CD4-positive, CD25-positive, alpha-beta regulatory T cell (primary cell): ENCODE data around the gene CELF6. TPM values are rescaled to one million over a fixed set of nuclear protein-coding genes. Genes with fewer than 3 reads are reported as not detected.

Source experiments
- ATAC-seq, 2 donors: fragments of 150-1000 bp; cut with Tn5 transposase; one replicate each; pipeline ENCODE4 v1.10.0; 2021; ENCODE audit warnings: low read depth in 2 of 2, moderate number of reproducible peaks in 2 of 2, moderate library complexity in 1 of 2
- DNase-seq, 3 donors: peaks; one replicate each; pipeline versions ENCODE4 v3.0.0 to v3.0.0-alpha.2; 2012 to 2022; ENCODE audit warnings: mixed read lengths in 1 of 3
- H3K27ac ChIP-seq: one replicate; pipeline ENCODE4 v1.7.0; 2013; ENCODE audit warnings: mild to moderate bottlenecking, low read length; ENCODE audit not compliant: insufficient read depth, poor library complexity, severe bottlenecking
- H3K27me3 ChIP-seq: one replicate; pipeline ENCODE4 v1.7.0; 2013; ENCODE audit warnings: low read length; ENCODE audit not compliant: control insufficient read depth, insufficient read depth
- H3K36me3 ChIP-seq: one replicate; pipeline ENCODE4 v1.7.0; 2013; ENCODE audit warnings: mild to moderate bottlenecking, low read length, moderate library complexity; ENCODE audit not compliant: control insufficient read depth, insufficient read depth
- H3K4me1 ChIP-seq: 2 replicates; pipeline ENCODE4 v1.7.0; 2013; ENCODE audit warnings: mild to moderate bottlenecking, low read length; ENCODE audit not compliant: insufficient read depth, control insufficient read depth, poor library complexity, severe bottlenecking
- H3K4me3 ChIP-seq: one replicate; pipeline ENCODE4 v1.7.0; 2013; ENCODE audit warnings: low read depth, mild to moderate bottlenecking, low read length, moderate library complexity
- H3K9me3 ChIP-seq, 2 experiments: 1 replicate in 1 of 2; 2 replicates in 1 of 2; pipeline ENCODE4 v1.7.0; 2013; ENCODE audit warnings: low read length in 2 of 2, mild to moderate bottlenecking in 1 of 2, moderate library complexity in 1 of 2; ENCODE audit not compliant: control insufficient read depth in 2 of 2
- H3K27ac Mint-ChIP-seq, 3 donors: one replicate each; pipeline ENCODE4 v1.8.0; 2020 to 2022; ENCODE audit warnings: mild to moderate bottlenecking in 3 of 3, mixed read lengths in 3 of 3, moderate library complexity in 2 of 3
- H3K27me3 Mint-ChIP-seq: one replicate; pipeline ENCODE4 v1.8.0; 2022; ENCODE audit warnings: mild to moderate bottlenecking, mixed read lengths
- H3K36me3 Mint-ChIP-seq: one replicate; pipeline ENCODE4 v1.8.0; 2020; ENCODE audit warnings: mixed read lengths
- H3K4me1 Mint-ChIP-seq, 4 donors: one replicate each; pipeline ENCODE4 v1.8.0; 2020 to 2022; ENCODE audit warnings: mixed read lengths in 4 of 4, mild to moderate bottlenecking in 1 of 4
- H3K4me3 Mint-ChIP-seq, 4 donors: one replicate each; pipeline ENCODE4 v1.8.0; 2020 to 2022; ENCODE audit warnings: mild to moderate bottlenecking in 4 of 4, mixed read lengths in 4 of 4, moderate library complexity in 3 of 4
- H3K9me3 Mint-ChIP-seq, 7 donors: one replicate each; pipeline ENCODE4 v1.8.0; 2020 to 2022; ENCODE audit warnings: mixed read lengths in 7 of 7, mild to moderate bottlenecking in 3 of 7, moderate library complexity in 2 of 7
- polyA plus RNA-seq, 4 donors: library from polyadenylated mRNA; unstranded; fragments of 300-500 nt; fragmentation: Illumina TruSeq; gene quantifications; one replicate each; pipeline ENCODE4 v1.2.3, GENCODE V29; 2021
- total RNA-seq: library from RNA; stranded (reverse); gene quantifications from one replicate; pipeline ENCODE4 v1.2.3, GENCODE V29; 2022

CELF6 gene
- total and polyA plus RNA-seq, 5 donors from 2014 or later, result 0.14 to 1.7 TPM; not detected in 3

DNA sequence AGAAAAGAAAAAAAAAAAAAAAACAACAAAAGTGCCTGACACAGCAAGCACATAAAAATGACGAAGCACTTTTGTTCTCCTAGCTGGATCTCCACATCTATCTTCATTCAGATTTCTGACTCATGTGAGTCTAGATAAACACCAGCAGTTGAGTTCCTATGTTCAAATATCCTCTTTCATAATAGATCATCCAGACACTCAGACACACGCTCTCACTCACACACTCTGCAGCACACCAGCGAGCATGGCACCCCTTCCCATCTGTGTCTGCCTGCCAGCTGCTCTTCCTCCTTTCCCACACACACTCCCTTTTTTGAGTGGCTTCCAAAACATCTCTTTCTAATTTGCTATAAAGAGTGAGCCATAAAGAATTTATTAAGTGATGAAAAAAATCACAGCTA lies 19.8 kb upstream of the CELF6 start:
- H3K4me1 ChIP-seq, result no peaks in the 10 kb centered on the region
- H3K9me3 ChIP-seq, result no peaks in the 10 kb centered on the region
- peaks cover 28% of the 10 kb centered on the region for H3K36me3 Mint-ChIP-seq
- no peak for DNase-seq
- peak overlapping the region in 1 of 3 donors; percentile 40 for H3K27ac Mint-ChIP-seq
- no peak overlapping the region for H3K4me3 ChIP-seq
- H3K27me3 Mint-ChIP-seq, result no peaks in the 10 kb centered on the region
- ATAC-seq, result no peak
- no peak overlapping the region for H3K4me3 Mint-ChIP-seq
- peaks cover 20% of the 10 kb centered on the region for H3K36me3 ChIP-seq
- H3K27ac ChIP-seq, result no peak overlapping the region
- no peaks in the 10 kb centered on the region for H3K27me3 ChIP-seq
- H3K9me3 Mint-ChIP-seq, result no peaks in the 10 kb centered on the region
- no peaks in the 10 kb centered on the region for H3K4me1 Mint-ChIP-seq

DNA sequence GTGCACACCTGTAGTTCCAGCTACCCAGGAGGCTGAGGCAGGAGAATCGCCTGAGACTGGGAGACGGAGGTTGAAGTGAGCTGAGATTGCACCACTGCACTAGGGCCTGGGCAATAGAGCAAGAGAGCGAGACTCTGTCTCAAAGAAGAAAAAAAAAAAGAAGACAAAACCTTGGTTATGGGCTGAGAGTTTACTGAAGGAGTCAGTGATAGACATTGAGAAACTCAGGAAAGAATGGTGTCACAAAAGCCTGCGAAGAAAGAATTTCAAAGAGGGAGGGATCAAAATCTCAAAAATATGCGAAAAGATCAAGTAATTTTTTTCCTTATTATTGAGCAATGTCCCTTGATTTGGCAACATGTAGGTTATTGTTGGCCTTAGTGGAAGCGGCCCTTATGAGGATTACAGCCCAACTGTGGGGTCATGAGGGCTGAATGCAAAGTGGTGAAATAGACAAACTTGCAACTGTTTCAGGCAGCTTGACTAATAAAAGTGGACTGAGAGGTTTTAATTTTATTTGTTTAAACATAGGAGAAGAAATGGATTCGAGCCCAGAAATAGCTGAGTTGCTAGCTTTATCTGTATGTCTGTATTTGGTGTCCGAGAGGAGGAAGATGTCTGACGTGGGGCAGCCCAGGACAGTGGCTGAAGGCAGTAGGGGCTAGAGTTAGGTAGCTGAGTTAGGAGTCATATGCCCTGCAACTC lies 18.8 kb upstream of the CELF6 start:
- no peak overlapping the region for H3K27ac ChIP-seq
- no peaks in the 10 kb centered on the region for H3K9me3 Mint-ChIP-seq
- H3K4me1 Mint-ChIP-seq, result no peaks in the 10 kb centered on the region
- no peaks in the 10 kb centered on the region for H3K9me3 ChIP-seq
- peaks cover 35% of the 10 kb centered on the region for H3K36me3 Mint-ChIP-seq
- H3K4me3 ChIP-seq, result no peak overlapping the region
- H3K36me3 ChIP-seq, result peaks cover 11% of the 10 kb centered on the region
- no peaks in the 10 kb centered on the region for H3K27me3 Mint-ChIP-seq
- no peaks in the 10 kb centered on the region for H3K27me3 ChIP-seq
- H3K4me1 ChIP-seq, result no peaks in the 10 kb centered on the region
- H3K4me3 Mint-ChIP-seq, result no peak overlapping the region
- ATAC-seq (no peak), DNase-seq (no peak)
- peak overlapping the region in 1 of 3 donors; percentile 12 for H3K27ac Mint-ChIP-seq

DNA sequence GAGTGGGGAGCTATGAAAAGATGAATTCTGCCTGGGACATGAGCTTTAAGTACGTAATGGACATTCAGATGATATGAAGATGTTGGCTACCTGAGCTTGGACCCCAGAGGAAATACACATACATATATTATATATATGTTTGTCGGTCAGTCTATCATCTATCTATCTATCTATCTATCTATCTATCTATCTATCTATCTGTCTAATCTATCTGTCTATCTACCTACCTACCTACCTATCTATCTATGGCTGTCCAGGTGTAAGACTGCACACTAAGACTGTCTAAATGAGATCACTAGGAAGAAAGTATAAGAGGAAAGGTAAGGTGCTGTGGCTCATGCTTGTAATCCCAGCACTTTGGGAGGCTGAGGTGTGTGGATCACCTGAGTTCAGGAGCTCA lies 18.2 kb upstream of the CELF6 start:
- peaks cover 35% of the 10 kb centered on the region for H3K36me3 Mint-ChIP-seq
- no peak overlapping the region for H3K27ac ChIP-seq

DNA sequence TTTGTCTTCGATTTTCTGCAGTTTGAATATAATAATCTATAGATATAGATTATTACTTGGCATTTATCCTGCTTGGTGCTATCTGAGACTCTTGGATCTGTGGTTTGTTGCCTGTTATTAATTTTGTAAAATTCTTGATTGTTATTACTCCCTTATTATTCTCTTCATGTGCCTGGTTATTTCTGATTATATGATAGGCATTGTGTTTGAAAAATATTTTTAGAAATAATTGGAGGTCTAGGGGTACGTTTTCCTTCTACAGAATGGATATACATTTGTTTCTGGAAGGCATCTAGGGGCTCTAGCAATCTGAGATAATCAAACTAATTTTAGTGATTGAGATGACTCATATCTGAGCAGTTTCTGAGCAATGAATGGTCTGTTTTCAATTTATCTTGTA lies 14.9 kb upstream of the CELF6 start:
- Histone ChIP-seq H3K27me3 (no peaks in the 10 kb centered on the region), H3K9me3 (no peaks in the 10 kb centered on the region), H3K36me3 (peaks cover 7% of the 10 kb centered on the region), H3K27ac (no peak overlapping the region), H3K4me1 (no peaks in the 10 kb centered on the region), H3K4me3 (no peak overlapping the region)
- H3K36me3 Mint-ChIP-seq, result peaks cover 30% of the 10 kb centered on the region
- ATAC-seq (no peak), DNase-seq (no peak)
- peaks cover 0 to 4% (median 0%) of the 10 kb centered on the region in 4 donors for H3K4me1 Mint-ChIP-seq
- H3K27me3 Mint-ChIP-seq, result no peaks in the 10 kb centered on the region
- H3K4me3 Mint-ChIP-seq, result no peak overlapping the region
- H3K27ac Mint-ChIP-seq, result no peak overlapping the region
- H3K9me3 Mint-ChIP-seq, result peaks cover 0 to 1% (median 0%) of the 10 kb centered on the region in 7 donors

More for the DNA sequence above, 18.2 kb upstream of the CELF6 start:
- no peak overlapping the region for H3K4me3 ChIP-seq
- no peaks in the 10 kb centered on the region for H3K9me3 ChIP-seq
- H3K27me3 ChIP-seq, result no peaks in the 10 kb centered on the region
- Mint-ChIP-seq H3K4me1 (no peaks in the 10 kb centered on the region), H3K27me3 (no peaks in the 10 kb centered on the region), H3K4me3 (no peak overlapping the region), H3K27ac (no peak overlapping the region), H3K9me3 (no peaks in the 10 kb centered on the region)
- peaks cover 6% of the 10 kb centered on the region for H3K36me3 ChIP-seq
- no peaks in the 10 kb centered on the region for H3K4me1 ChIP-seq
- ATAC-seq (no peak), DNase-seq (no peak)

DNA sequence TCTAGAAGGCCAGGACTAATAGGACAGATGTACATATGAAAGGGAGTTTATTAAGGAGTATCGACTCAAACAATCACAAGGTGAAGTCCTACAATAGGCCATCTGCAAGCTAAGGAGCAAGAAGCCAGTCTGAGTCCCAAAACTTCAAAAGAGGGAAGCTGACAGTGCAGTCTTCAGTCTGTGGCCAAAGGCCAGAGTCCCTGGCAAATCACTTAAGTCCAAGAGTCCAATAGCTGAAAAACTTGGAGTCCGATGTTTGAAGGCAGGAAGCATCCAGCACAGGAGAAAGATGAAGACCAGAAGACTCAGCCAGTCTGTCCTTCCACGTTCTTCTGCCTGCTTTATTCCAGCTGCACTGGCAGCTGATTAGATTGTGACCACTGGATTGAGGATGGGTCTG lies 11.1 kb upstream of the CELF6 start:
- no peak overlapping the region for H3K27ac Mint-ChIP-seq
- peaks cover 40% of the 10 kb centered on the region for H3K36me3 Mint-ChIP-seq
- DNase-seq (no peak), ATAC-seq (no peak)
- peaks cover 0 to 1% (median 0%) of the 10 kb centered on the region in 7 donors for H3K9me3 Mint-ChIP-seq
- no peaks in the 10 kb centered on the region for H3K27me3 ChIP-seq
- no peaks in the 10 kb centered on the region for H3K27me3 Mint-ChIP-seq
- peaks cover 0 to 4% (median 0%) of the 10 kb centered on the region in 4 donors for H3K4me1 Mint-ChIP-seq
- no peak overlapping the region for H3K27ac ChIP-seq
- no peak overlapping the region for H3K4me3 ChIP-seq
- H3K36me3 ChIP-seq, result peaks cover 13% of the 10 kb centered on the region
- no peaks in the 10 kb centered on the region for H3K4me1 ChIP-seq
- H3K4me3 Mint-ChIP-seq, result no peak overlapping the region
- no peaks in the 10 kb centered on the region for H3K9me3 ChIP-seq

DNA sequence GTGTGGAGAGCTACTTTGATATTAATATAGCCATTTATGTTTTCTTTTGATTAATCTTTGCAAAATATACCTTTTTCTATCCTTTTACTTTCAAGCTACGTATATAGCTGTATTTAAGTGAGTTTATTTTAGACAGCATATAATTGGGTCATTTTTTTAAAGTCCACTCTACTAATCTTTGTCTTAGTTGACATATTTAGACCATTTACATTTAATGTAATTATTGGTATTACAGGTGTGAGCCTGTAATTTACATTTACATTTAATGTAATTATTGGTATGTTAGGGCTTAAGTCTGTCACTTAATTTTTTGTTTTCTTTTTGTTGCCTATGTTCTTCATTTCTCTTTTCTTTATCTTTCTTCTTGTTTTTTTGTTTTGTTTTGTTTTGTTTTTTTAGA lies 3.8 kb upstream of the CELF6 start:
- H3K36me3 Mint-ChIP-seq, result peaks cover 23% of the 10 kb centered on the region
- no peak overlapping the region for H3K4me3 ChIP-seq
- H3K27me3 ChIP-seq, result no peaks in the 10 kb centered on the region
- no peak overlapping the region for H3K27ac Mint-ChIP-seq
- peaks cover 0 to 8% of the 10 kb centered on the region in 2 experiments for H3K9me3 ChIP-seq
- peaks cover 11% of the 10 kb centered on the region for H3K36me3 ChIP-seq
- peaks cover 0 to 22% (median 15%) of the 10 kb centered on the region in 4 donors for H3K4me1 Mint-ChIP-seq
- H3K9me3 Mint-ChIP-seq, result peaks cover 0 to 11% (median 3%) of the 10 kb centered on the region in 7 donors
- H3K27ac ChIP-seq, result no peak overlapping the region
- peaks cover 9% of the 10 kb centered on the region for H3K4me1 ChIP-seq
- ATAC-seq, result no peak
- no peak for DNase-seq
- peak overlapping the region in 1 of 4 donors; percentile 74 for H3K4me3 Mint-ChIP-seq
- H3K27me3 Mint-ChIP-seq, result peaks cover 12% of the 10 kb centered on the region

DNA sequence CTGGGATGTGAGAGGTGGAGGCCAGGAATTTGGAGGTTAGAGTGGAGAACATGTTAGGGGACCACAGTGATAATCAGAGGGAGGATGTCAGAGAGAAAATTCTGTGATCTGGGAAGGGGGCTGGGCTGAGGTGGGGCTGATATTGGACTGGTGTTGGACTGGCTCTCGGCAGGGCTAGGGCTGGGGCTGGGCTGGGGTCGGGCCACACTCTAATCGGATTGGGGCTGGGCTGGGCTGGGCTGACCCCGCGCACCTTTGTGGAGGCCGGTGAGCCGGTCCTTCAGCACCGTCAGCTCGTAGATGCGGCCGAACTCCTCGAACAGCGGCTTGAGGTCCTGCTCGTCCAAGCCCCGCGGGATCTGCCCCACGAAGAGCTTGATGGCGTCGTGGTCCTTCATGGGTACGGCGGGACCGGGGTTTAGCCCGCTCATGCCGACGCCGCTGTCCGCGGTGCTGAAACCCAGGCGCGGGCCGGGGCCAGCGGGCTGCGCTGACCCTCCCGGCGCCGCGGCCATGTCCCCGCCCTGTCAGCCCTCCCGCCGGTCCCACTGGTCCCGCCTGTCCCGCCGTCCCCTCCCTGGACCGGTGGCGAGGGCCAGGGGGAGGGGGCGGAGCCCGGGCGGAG lies 485 bp downstream of the CELF6 start:
- Mint-ChIP-seq H3K9me3 (peaks cover 0 to 8% (median 5%) of the 10 kb centered on the region in 7 donors), H3K4me1 (peaks cover 0 to 26% (median 18%) of the 10 kb centered on the region in 4 donors), H3K36me3 (peaks cover 3% of the 10 kb centered on the region), H3K4me3 (peak overlapping the region; percentile 65 to 87 (median 75)), H3K27me3 (peaks cover 14% of the 10 kb centered on the region), H3K27ac (peak overlapping the region in 1 of 3 donors; percentile 87)
- Histone ChIP-seq H3K27ac (no peak overlapping the region), H3K27me3 (no peaks in the 10 kb centered on the region), H3K36me3 (no peaks in the 10 kb centered on the region), H3K9me3 (peaks cover 0 to 8% of the 10 kb centered on the region in 2 experiments), H3K4me3 (no peak overlapping the region), H3K4me1 (peaks cover 9% of the 10 kb centered on the region)
- peak; percentile 14 to 46 (median 43) for DNase-seq
- ATAC-seq, result peak; percentile 25 to 37
